Gastrocnemius medialis (tissue), 4 donors: ENCODE results near the gene TFR2. TPM values are rescaled to one million over a fixed set of nuclear protein-coding genes. Genes with fewer than 3 reads are reported as not detected.
"Not testable (repeated sequence)": the region's sequence is repeated elsewhere in the genome, so short reads cannot be mapped to it uniquely, and the experiment has no call there.

ENCODE experiments used
- ATAC-seq, 2 donors: fragments of 150-250 bp; one replicate each; pipeline ENCODE4 v1.9.1; 2016
- DNase-seq, 2 donors: peaks; one replicate each; pipeline ENCODE4 v3.0.0-alpha.2; 2019
- H3K27ac ChIP-seq, 4 donors: fragments of 200-600 bp; sonication (generic); 1 replicate in 1 of 4; 2 replicates in 3 of 4; pipeline ENCODE4 v1.5.1; 2016 to 2018; ENCODE audit warnings: mild to moderate bottlenecking in 2 of 4, moderate library complexity in 1 of 4
- H3K27me3 ChIP-seq, 3 donors: fragments of 200-600 bp; sonication (generic) in 2 of 3; 1 replicate in 1 of 3; 2 replicates in 2 of 3; pipeline versions ENCODE4 v1.5.1 to v1.6.0; 2016 to 2019; ENCODE audit warnings: mild to moderate bottlenecking in 1 of 3, moderate library complexity in 1 of 3
- H3K36me3 ChIP-seq, 2 donors: fragments of 200-600 bp; sonication (generic) in 1 of 2; one replicate each; pipeline ENCODE4 v1.5.1; 2017 to 2018
- H3K4me1 ChIP-seq, 2 donors: fragments of 200-600 bp; sonication (generic) in 1 of 2; one replicate each; pipeline ENCODE4 v1.5.1; 2016 to 2017; ENCODE audit warnings: mild to moderate bottlenecking in 2 of 2
- H3K4me3 ChIP-seq, 4 donors: fragments of 200-600 bp; sonication (generic) in 3 of 4; 1 replicate in 1 of 4; 2 replicates in 3 of 4; pipeline ENCODE4 v1.5.1; 2016 to 2019; ENCODE audit warnings: mild to moderate bottlenecking in 2 of 4
- H3K9me3 ChIP-seq, 3 donors: fragments of 200-600 bp; sonication (generic) in 2 of 3; 1 replicate in 1 of 3; 2 replicates in 2 of 3; pipeline ENCODE4 v1.5.1; 2016 to 2019
- POLR2A ChIP-seq, 2 donors: fragments of 450-650 bp; IDR thresholded peaks; one replicate each; pipeline ENCODE4 v1.6.1; 2017; ENCODE audit warnings: antibody characterized with exemption in 2 of 2, mild to moderate bottlenecking in 2 of 2, moderate library complexity in 2 of 2
- in situ Hi-C, 4 donors: fragments of 200-750 bp; cut with MboI; loops; one replicate each; pipeline versions ENCODE4 v1.15.0 to v1.8.0; 2017; ENCODE audit warnings: low sequenced_read_pairs in 4 of 4
- intact Hi-C: fragments of 100-400 bp; cut with DNase I; formaldehyde crosslinking; loops from one replicate; pipeline ENCODE4 v1.15.1; 2023; ENCODE audit warnings: low total_unique reads
- total RNA-seq, 4 donors: library from RNA; depleted of rRNA; stranded (reverse); fragments of >200 nt; gene quantifications; one replicate each; pipeline versions ENCODE4 v1.1.0 to v1.2.3, GENCODE V29; 2016
- TF ChIP-seq, protein P1 (sequence below), 5 experiments: fragments of 450-650 bp in 3 of 5; fragments of 200-600 bp in 2 of 5; sonication (generic) in 2 of 5; IDR thresholded peaks in 4 of 5; conservative IDR thresholded peaks in 1 of 5; 1 replicate in 4 of 5; 2 replicates in 1 of 5; pipeline ENCODE4 v1.5.1; 2016 to 2019; ENCODE audit warnings: antibody characterized with exemption in 5 of 5, mild to moderate bottlenecking in 3 of 5, moderate library complexity in 3 of 5

TFR2 gene
- total RNA-seq, 4 donors from 2014 or later, result 1.0 to 1.3 TPM; not detected in 2

DNA sequence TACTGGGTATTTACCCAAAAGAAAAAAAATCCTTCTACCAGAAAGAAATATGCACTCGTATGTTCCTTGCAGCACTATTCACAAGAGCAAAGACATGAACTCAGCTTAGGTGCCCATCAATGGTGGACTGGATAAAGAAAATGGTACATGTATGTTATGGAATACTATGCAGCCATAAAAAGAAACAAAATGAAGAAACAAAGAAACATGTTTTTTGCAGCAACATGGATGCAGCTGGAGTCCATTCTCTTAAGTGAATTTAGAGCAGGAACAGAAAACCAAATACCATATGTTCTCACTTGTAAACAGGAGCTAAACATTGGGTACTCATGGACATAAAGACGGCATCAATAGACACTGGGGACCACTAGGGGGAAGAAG, 26.7 kb upstream of the TFR2 start:
- ATAC-seq, result no peak
- H3K4me1 ChIP-seq, result no peaks in the 10 kb centered on the region
- no peak for TF ChIP-seq POLR2A (IDR thresholded peaks at IDR 0.05)
- TF ChIP-seq, protein P1, sequence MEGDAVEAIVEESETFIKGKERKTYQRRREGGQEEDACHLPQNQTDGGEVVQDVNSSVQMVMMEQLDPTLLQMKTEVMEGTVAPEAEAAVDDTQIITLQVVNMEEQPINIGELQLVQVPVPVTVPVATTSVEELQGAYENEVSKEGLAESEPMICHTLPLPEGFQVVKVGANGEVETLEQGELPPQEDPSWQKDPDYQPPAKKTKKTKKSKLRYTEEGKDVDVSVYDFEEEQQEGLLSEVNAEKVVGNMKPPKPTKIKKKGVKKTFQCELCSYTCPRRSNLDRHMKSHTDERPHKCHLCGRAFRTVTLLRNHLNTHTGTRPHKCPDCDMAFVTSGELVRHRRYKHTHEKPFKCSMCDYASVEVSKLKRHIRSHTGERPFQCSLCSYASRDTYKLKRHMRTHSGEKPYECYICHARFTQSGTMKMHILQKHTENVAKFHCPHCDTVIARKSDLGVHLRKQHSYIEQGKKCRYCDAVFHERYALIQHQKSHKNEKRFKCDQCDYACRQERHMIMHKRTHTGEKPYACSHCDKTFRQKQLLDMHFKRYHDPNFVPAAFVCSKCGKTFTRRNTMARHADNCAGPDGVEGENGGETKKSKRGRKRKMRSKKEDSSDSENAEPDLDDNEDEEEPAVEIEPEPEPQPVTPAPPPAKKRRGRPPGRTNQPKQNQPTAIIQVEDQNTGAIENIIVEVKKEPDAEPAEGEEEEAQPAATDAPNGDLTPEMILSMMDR (IDR thresholded peaks at IDR 0.05 in 4 of 5, conservative IDR thresholded peaks at IDR 0.05 in 1 of 5), result no peak
- in situ Hi-C loops (no loop called here), intact Hi-C loops (no loop called here)
- DNase-seq, result no peak
- no peak overlapping the region for H3K4me3 ChIP-seq
- H3K9me3 ChIP-seq, result no peaks in the 10 kb centered on the region
- no peak overlapping the region for H3K27ac ChIP-seq
- H3K36me3 ChIP-seq, result no peaks in the 10 kb centered on the region
- H3K27me3 ChIP-seq, result no peaks in the 10 kb centered on the region

DNA sequence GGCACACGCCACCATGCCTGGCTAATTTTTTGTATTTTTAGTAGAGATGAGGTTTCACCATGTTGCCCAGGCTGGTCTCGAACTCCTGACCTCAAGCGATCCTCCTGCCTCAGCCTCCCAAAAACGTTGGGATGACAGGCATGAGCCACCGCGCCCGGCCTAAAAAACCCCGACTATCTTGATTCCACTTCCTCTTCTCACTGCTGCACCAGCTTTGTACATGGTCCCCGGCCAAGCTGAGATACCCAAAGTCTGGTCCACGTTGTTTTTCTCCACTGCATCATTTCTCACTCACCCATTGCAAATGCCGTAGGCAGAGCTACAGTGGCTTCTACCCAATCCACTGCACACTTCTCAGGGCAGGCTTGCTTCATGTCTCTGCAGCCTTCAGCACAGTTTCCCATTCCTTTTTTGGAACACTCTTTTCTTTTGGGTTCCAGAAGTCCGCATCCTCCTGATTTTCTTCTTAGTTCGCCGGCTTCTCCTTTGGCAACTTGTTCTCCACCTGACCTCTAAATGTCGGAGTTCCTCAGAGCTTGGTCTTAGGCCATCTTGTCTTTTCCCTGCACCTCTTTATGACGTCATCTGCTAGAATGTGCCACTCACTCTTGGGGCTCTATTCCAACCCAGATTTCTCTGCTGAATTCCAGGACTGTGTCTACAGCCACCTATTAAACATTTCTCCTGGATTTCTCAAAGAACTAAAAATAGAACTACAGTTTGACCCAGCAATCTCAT, 26.1 kb upstream of the TFR2 start:
- H3K4me1 ChIP-seq, result no peaks in the 10 kb centered on the region
- H3K4me3 ChIP-seq, result no peak overlapping the region
- H3K36me3 ChIP-seq, result no peaks in the 10 kb centered on the region
- intact Hi-C loops (no loop called here), in situ Hi-C loops (no loop called here)
- TF ChIP-seq, protein P1 (IDR thresholded peaks at IDR 0.05 in 4 of 5, conservative IDR thresholded peaks at IDR 0.05 in 1 of 5), result no peak
- TF ChIP-seq POLR2A (IDR thresholded peaks at IDR 0.05), result no peak
- ATAC-seq (no peak), DNase-seq (no peak)
- no peaks in the 10 kb centered on the region for H3K27me3 ChIP-seq
- no peak overlapping the region for H3K27ac ChIP-seq
- H3K9me3 ChIP-seq, result no peaks in the 10 kb centered on the region

DNA sequence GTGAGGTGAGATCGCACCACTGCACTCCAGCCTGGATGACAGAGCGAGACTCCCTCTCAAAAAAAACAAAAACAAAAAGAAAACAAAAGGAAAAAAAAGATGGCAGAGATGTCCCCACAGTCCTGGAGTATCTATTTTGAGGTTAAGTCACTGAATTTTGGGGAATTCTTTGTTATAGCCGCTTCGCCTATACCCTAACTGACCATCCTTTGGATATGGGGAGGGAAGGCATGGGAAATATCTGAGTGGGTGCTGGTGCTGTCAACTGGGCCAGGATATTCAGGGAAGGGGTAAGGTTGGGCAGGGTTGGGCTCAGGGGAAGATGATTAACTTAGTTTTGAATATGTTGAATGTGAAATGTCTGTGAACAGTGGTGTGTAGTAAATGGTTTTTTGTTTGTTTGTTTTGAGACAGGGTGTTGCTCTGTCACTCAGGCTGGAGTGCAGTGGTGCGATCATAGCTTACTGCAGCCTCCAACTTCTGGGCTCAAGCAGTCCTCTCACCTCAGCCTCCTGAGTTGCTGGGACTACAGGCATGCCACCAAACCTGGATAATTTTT, 23.9 kb upstream of the TFR2 start:
- H3K27me3 ChIP-seq, result no peaks in the 10 kb centered on the region
- no peak for ATAC-seq
- H3K9me3 ChIP-seq, result no peaks in the 10 kb centered on the region
- H3K27ac ChIP-seq, result no peak overlapping the region
- TF ChIP-seq, protein P1 (IDR thresholded peaks at IDR 0.05 in 4 of 5, conservative IDR thresholded peaks at IDR 0.05 in 1 of 5), result no peak
- TF ChIP-seq POLR2A (IDR thresholded peaks at IDR 0.05), result no peak
- no peak overlapping the region for H3K4me3 ChIP-seq
- no peak for DNase-seq
- intact Hi-C loops (no loop called here), in situ Hi-C loops (no loop called here)
- no peaks in the 10 kb centered on the region for H3K36me3 ChIP-seq
- H3K4me1 ChIP-seq, result no peaks in the 10 kb centered on the region

DNA sequence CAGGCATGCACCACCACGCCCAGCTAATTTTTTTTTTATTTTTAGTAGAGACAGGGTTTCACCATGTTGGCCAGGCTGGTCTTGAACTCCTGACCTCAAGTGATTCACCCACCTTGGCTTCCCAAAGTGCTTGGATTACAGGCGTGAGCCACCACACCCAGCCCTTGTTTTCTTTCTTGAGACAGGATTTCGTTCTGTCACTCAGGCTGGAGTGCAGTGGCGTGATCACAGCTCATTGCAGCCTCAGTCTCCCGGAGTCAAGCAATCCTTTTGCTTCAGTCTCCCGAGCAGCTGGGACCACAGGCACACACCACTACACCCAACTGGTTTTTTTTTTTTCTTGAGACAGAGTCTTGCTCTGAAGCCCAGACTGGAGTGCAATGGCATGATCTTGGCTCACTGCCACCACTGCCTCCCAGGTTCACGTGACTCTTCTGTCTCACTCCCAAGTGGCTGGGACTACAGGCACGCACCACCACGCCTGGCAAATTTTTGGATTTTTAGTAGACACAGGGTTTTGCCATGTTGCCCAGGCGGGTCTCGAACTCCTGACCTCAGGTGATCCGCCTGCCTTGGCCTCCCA, 20.9 kb upstream of the TFR2 start:
- in situ Hi-C loops, intact Hi-C loops, DNase-seq, H3K9me3 ChIP-seq, ATAC-seq, H3K36me3 ChIP-seq, H3K4me3 ChIP-seq, H3K4me1 ChIP-seq, H3K27ac ChIP-seq: not testable (repeated sequence)
- H3K27me3 ChIP-seq, result peaks cover 10 to 17% (median 16%) of the 10 kb centered on the region in 3 donors

DNA sequence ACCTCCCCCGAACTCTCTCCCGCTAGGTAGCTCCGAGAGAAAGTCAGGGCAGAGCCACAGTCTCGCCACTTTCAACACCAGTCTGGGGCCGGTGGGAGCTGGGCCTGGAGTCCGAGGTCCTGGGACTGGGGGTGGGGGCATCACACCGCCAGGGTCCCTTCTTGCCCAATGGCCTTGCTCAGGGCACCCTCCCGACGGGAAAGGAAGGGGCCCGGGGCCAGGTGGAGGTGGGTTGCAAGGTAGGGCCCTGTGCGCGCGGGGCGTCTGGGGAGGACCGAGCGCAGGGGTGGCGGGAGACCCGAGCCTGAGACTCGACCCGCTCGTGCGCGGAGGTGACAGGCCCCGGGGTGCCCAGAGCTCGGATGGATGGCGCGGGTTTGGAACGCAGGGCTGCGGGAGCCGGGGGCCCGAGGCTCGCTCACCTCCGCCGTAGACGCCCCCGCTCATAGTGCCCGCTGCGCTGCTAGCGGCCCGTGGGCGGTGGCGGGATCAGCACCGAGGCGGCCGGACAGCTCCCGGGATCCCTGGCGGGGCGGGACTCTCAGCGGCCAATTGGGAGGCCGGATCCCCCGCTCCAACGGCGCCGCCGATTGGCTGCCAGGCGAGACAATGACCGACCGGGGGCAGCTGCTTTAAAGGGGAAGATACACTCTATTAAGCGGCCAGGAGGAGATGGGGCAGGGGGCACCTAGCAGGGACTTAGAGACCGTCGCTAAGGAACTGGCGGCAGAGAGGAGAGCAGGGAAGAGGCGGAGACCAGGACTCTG, 14.7 kb upstream of the TFR2 start, which contains the start of gene ACTL6B:
TSS of gene ACTL6B (minus strand) at position 541 of the 767 bp plus-strand sequence. CDS start at position 447, 94 bp downstream.
- peak; percentile 30 to 50 for ATAC-seq
- TF ChIP-seq, protein P1 (IDR thresholded peaks at IDR 0.05 in 4 of 5, conservative IDR thresholded peaks at IDR 0.05 in 1 of 5), result no peak
- no peak for TF ChIP-seq POLR2A (IDR thresholded peaks at IDR 0.05)
- DNase-seq, result peak in 1 of 2 donors; percentile 37
- in situ Hi-C loops, result no loop called here
- Histone ChIP-seq H3K4me1 (no peaks in the 10 kb centered on the region), H3K9me3 (no peaks in the 10 kb centered on the region), H3K27ac (no peak within 1 kb of the TSS), H3K36me3 (no peaks in the 10 kb centered on the region), H3K4me3 (no peak within 1 kb of the TSS), H3K27me3 (peaks cover 39 to 53% (median 50%) of the 10 kb centered on the region in 3 donors)
- intact Hi-C loops, result no loop called here
